ENCODE data around the gene TRIM56. TPM values are rescaled to one million over a fixed set of nuclear protein-coding genes. Genes with fewer than 3 reads are reported as not detected.
"Not testable (repeated sequence)": the region's sequence is repeated elsewhere in the genome, so short reads cannot be mapped to it uniquely, and the experiment has no call there.

TRIM56 gene
- total RNA-seq, 4 donors from 2014 or later = 4.2 to 11.4 (median 6.9) TPM

- TF ChIP-seq POLR2A (IDR thresholded peaks at IDR 0.05) (no peak), CTCF (IDR thresholded peaks at IDR 0.05 in 4 of 5, conservative IDR thresholded peaks at IDR 0.05 in 1 of 5) (no peak)
- no peak for ATAC-seq
- Histone ChIP-seq H3K4me1 (peaks cover 4 to 8% of the 10 kb centered on the region in 2 donors), H3K36me3 (no peaks in the 10 kb centered on the region), H3K27ac (no peak overlapping the region), H3K9me3 (no peaks in the 10 kb centered on the region), H3K27me3 (peaks cover 0 to 6% (median 6%) of the 10 kb centered on the region in 3 donors), H3K4me3 (no peak overlapping the region)
- in situ Hi-C loops (cut with MboI; ENCODE audit: low sequenced_read_pairs in 4 of 4) (no loop called here), intact Hi-C loops (cut with DNase I; ENCODE audit: low total_unique reads) (no loop called here)
- DNase-seq = no peak
These were observed 33.6 kb downstream of the TRIM56 start for GRCh38 chr7:101118856-101119255.

DNA sequence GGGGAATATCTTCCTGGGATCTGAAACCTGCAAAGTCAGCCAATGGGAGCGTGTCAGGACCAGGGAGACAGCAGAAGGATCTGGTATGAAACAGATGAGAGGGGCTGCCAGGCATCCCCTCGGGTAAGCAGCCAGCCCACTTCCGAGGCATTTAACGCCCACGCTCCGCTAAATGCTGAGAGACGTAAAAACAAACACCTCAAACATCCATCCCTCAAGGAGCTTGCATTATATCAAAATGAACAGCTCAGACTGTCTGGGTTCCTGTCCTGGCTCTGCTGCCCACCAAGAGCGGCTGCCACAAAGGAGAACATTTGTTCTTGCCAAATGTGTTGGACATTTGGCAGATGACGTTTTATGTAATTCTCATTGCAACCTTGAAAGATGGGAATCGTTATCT lies 34.6 kb downstream of the TRIM56 start:
- no peak overlapping the region for H3K27ac ChIP-seq
- no peaks in the 10 kb centered on the region for H3K9me3 ChIP-seq
- in situ Hi-C loops (cut with MboI; ENCODE audit: low sequenced_read_pairs in 4 of 4) (no loop called here), intact Hi-C loops (cut with DNase I; ENCODE audit: low total_unique reads) (no loop called here)
- H3K4me3 ChIP-seq = no peak overlapping the region
- TF ChIP-seq CTCF (IDR thresholded peaks at IDR 0.05 in 4 of 5, conservative IDR thresholded peaks at IDR 0.05 in 1 of 5) = no peak
- TF ChIP-seq POLR2A (IDR thresholded peaks at IDR 0.05) = no peak
- H3K36me3 ChIP-seq = no peaks in the 10 kb centered on the region
- DNase-seq (no peak), ATAC-seq (no peak)
- peaks cover 0 to 10% (median 6%) of the 10 kb centered on the region in 3 donors for H3K27me3 ChIP-seq
- H3K4me1 ChIP-seq = peaks cover 7 to 13% of the 10 kb centered on the region in 2 donors

- H3K36me3 ChIP-seq = no peaks in the 10 kb centered on the region
- intact Hi-C loops (cut with DNase I; ENCODE audit: low total_unique reads) = no loop called here
- no peak overlapping the region for H3K4me3 ChIP-seq
- peaks cover under 1 to 14% (median 11%) of the 10 kb centered on the region in 3 donors for H3K27me3 ChIP-seq
- TF ChIP-seq CTCF (IDR thresholded peaks at IDR 0.05 in 4 of 5, conservative IDR thresholded peaks at IDR 0.05 in 1 of 5) (no peak), POLR2A (IDR thresholded peaks at IDR 0.05) (no peak)
- DNase-seq (no peak), ATAC-seq (no peak)
- peaks cover 9 to 15% of the 10 kb centered on the region in 2 donors for H3K4me1 ChIP-seq
- peak overlapping the region in 1 of 4 donors; percentile 29 for H3K27ac ChIP-seq
- in situ Hi-C loops (cut with MboI; ENCODE audit: low sequenced_read_pairs in 4 of 4) = no loop called here
- no peaks in the 10 kb centered on the region for H3K9me3 ChIP-seq
These were observed 35.0 kb downstream of the TRIM56 start for GRCh38 chr7:101120315-101120714.

GRCh38 chr7:101121631-101121990 lies 36.3 kb downstream of the TRIM56 start:
- H3K36me3 ChIP-seq; ATAC-seq; DNase-seq; H3K9me3 ChIP-seq; in situ Hi-C loops (cut with MboI; ENCODE audit: low sequenced_read_pairs in 4 of 4); intact Hi-C loops (cut with DNase I; ENCODE audit: low total_unique reads): not testable (repeated sequence)
- Histone ChIP-seq H3K4me1 (peaks cover 20 to 22% of the 10 kb centered on the region in 2 donors), H3K27ac (peak overlapping the region; percentile 71 to 79 (median 75)), H3K4me3 (peak overlapping the region; percentile 39 to 50 (median 44)), H3K27me3 (peaks cover 5 to 18% (median 14%) of the 10 kb centered on the region in 3 donors)

DNA sequence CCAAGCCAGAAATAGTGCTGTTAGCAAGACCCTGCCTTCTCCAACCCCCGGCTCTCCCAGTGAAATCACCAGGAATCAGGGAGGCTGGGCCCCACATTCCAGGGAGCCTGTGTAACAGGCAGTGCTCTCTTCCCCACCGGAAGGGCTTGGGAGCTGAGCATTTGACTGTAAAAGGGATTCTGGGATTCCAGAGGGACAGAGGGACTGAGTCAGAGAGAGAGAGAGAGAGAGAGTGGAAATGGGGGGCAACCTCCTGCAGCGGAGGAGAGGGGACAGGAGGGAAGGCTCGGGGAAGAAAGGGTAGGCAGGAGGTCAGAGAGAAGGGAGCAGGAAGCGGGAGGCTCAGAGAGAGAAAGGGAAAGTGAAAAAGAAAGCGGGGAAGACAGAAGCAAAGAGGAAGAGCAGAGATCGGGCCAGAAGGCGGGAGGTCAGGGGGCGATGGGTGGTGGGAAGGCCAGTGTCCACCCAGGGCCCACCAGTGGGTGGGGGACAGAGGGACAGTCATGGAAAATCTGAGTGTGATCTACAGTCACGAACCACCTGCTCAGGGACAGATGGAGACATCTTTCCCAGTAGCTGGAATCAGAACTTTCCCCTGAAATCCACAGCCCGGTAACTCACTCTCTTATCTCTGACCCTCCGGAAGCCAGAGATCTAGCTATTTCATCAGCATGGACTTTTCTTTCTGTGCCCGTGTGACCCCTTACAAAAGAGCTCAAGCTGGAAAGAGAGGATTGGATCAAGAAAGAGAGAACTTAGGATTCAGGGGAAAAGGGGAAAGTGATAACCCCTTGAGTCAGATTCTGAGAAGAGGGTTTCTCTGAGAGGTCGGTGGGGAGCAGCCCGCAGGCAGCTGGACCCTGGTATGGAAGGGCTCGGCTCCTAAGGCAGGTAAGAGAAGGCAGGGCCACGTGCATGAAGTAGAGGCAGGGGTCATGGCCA lies 37.0 kb downstream of the TRIM56 start:
- DNase-seq = peak; percentile 52 to 68
- H3K4me1 ChIP-seq = peaks cover 21 to 22% of the 10 kb centered on the region in 2 donors
- intact Hi-C loops (cut with DNase I; ENCODE audit: low total_unique reads) = no loop called here
- H3K4me3 ChIP-seq = peak overlapping the region; percentile 39 to 50 (median 44)
- TF ChIP-seq CTCF (IDR thresholded peaks at IDR 0.05 in 4 of 5, conservative IDR thresholded peaks at IDR 0.05 in 1 of 5) (no peak), POLR2A (IDR thresholded peaks at IDR 0.05) (no peak)
- peak; percentile 55 to 70 for ATAC-seq
- peak overlapping the region; percentile 71 to 79 (median 75) for H3K27ac ChIP-seq
- H3K9me3 ChIP-seq = no peaks in the 10 kb centered on the region
- in situ Hi-C loops (cut with MboI; ENCODE audit: low sequenced_read_pairs in 4 of 4) = no loop called here
- peaks cover 6 to 22% (median 18%) of the 10 kb centered on the region in 3 donors for H3K27me3 ChIP-seq
- H3K36me3 ChIP-seq = no peaks in the 10 kb centered on the region

All from gastrocnemius medialis (tissue), 4 donors.